ENCODE data around the gene ARAP2. TPM values are rescaled to one million over a fixed set of nuclear protein-coding genes. Genes with fewer than 3 reads are reported as not detected.

ARAP2 gene
- polyA plus RNA-seq, 1 experiment, result not detected

DNA sequence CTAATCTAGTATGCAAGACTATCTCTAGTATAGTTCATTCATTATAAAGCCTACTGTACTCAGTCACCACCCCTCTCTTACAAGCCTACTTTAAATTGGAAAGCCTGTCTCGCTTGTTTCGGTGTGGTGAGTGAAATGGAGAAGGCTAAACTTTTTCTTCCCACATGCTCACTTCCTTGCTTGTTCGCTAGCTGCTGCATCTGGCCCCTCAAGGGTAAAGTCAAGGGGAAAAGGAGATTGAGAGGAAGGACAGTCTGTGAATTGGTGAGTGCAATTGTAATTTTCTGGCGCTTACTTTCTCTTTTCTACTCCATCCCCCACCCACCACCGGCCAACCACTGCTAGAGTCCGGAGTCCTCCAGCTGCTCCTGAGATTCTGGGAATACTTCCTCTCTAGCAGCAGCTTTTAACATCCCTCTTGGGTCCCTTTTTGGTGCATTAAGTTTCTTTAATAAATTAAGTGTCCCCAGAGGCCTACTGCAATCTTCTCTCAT lies 12.1 kb upstream of the ARAP2 start:
- POLR2A ChIA-PET, result no interaction called here
- Histone ChIP-seq H3K4me3 (ENCODE audit: low read depth, low read length) (no peak overlapping the region), H3K36me3 (ENCODE audit: control insufficient read depth, insufficient read depth, low read length) (no peaks in the 10 kb centered on the region), H3K27me3 (ENCODE audit: control insufficient read depth, insufficient read depth, low read length) (no peaks in the 10 kb centered on the region)
- TF ChIP-seq, protein P1, sequence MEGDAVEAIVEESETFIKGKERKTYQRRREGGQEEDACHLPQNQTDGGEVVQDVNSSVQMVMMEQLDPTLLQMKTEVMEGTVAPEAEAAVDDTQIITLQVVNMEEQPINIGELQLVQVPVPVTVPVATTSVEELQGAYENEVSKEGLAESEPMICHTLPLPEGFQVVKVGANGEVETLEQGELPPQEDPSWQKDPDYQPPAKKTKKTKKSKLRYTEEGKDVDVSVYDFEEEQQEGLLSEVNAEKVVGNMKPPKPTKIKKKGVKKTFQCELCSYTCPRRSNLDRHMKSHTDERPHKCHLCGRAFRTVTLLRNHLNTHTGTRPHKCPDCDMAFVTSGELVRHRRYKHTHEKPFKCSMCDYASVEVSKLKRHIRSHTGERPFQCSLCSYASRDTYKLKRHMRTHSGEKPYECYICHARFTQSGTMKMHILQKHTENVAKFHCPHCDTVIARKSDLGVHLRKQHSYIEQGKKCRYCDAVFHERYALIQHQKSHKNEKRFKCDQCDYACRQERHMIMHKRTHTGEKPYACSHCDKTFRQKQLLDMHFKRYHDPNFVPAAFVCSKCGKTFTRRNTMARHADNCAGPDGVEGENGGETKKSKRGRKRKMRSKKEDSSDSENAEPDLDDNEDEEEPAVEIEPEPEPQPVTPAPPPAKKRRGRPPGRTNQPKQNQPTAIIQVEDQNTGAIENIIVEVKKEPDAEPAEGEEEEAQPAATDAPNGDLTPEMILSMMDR (IDR thresholded peaks at IDR 0.05; ENCODE audit: insufficient read depth, low read depth, low read length), result no peak
- CTCF ChIA-PET, result no interaction called here
- no peak for DNase-seq (ENCODE audit: low read depth)

DNA sequence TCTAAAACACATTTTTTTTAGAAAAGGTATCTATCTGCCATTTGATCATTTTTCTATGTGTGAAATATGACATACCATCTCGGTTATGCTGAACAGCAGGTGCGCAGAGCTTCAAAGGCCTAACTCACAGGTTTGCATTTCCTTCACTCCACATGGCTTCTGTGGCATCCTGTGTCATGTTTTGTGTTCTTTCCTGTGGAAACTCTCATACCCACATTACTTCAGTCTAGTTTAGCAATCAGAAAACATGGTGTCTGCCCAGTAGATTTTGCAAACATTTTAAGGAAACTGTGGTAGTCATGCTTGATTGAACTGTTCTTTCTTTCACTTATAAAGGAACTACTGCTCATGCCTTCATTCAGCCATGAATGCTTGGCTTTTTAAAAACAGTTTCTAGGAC lies 11.3 kb upstream of the ARAP2 start:
- Histone ChIP-seq H3K27me3 (ENCODE audit: control insufficient read depth, insufficient read depth, low read length) (no peaks in the 10 kb centered on the region), H3K36me3 (ENCODE audit: control insufficient read depth, insufficient read depth, low read length) (no peaks in the 10 kb centered on the region), H3K4me3 (ENCODE audit: low read depth, low read length) (no peak overlapping the region)
- CTCF ChIA-PET, result no interaction called here
- DNase-seq (ENCODE audit: low read depth), result no peak
- TF ChIP-seq, protein P1 (IDR thresholded peaks at IDR 0.05; ENCODE audit: insufficient read depth, low read depth, low read length), result no peak
- POLR2A ChIA-PET, result no interaction called here

DNA sequence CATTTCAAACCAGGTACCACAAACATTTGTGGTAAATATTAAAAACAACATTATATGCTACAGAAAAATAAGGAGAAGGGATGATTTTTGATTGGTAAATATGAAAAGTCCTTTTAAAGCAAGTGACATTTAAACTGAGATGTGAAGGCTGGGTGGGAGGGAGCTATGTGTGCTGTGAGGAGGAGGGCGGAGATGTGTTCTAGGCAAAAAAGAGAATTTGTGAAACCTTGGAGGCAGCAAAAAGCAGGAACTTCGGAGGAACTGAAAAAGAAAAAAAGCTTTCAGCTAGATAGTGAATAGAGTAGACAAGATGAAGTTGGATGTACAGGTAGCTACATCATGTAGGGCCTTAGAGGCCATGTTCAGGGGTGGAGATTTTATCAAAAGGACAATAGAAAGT lies 10.1 kb upstream of the ARAP2 start:
- DNase-seq (ENCODE audit: low read depth), result no peak
- Histone ChIP-seq H3K27me3 (ENCODE audit: control insufficient read depth, insufficient read depth, low read length) (no peaks in the 10 kb centered on the region), H3K4me3 (ENCODE audit: low read depth, low read length) (no peak overlapping the region), H3K36me3 (ENCODE audit: control insufficient read depth, insufficient read depth, low read length) (no peaks in the 10 kb centered on the region)
- ChIA-PET CTCF (no interaction called here), POLR2A (no interaction called here)
- TF ChIP-seq, protein P1 (IDR thresholded peaks at IDR 0.05; ENCODE audit: insufficient read depth, low read depth, low read length), result no peak

DNA sequence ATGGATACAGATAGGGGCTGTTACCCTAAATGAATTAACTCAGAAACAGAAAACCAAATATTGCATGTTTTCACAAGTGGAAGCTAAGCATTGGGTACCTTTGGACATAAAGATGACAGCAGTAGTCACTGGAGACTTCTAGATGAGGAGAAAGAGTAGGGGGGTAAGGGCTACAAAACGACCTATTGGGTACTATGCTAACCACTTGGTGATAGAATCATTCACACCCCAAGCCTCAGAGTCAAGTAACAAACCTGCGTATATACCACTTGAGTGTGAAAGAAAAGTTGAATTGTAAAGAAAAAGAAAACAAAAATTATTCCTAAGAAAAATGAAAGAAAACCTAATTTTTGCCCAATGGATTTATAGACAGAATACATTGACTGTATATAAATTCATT lies 7.7 kb upstream of the ARAP2 start:
- H3K4me3 ChIP-seq (ENCODE audit: low read depth, low read length), result no peak overlapping the region
- no peaks in the 10 kb centered on the region for H3K27me3 ChIP-seq (ENCODE audit: control insufficient read depth, insufficient read depth, low read length)
- DNase-seq (ENCODE audit: low read depth), result no peak
- TF ChIP-seq, protein P1 (IDR thresholded peaks at IDR 0.05; ENCODE audit: insufficient read depth, low read depth, low read length), result no peak
- ChIA-PET CTCF (no interaction called here), POLR2A (no interaction called here)
- no peaks in the 10 kb centered on the region for H3K36me3 ChIP-seq (ENCODE audit: control insufficient read depth, insufficient read depth, low read length)

DNA sequence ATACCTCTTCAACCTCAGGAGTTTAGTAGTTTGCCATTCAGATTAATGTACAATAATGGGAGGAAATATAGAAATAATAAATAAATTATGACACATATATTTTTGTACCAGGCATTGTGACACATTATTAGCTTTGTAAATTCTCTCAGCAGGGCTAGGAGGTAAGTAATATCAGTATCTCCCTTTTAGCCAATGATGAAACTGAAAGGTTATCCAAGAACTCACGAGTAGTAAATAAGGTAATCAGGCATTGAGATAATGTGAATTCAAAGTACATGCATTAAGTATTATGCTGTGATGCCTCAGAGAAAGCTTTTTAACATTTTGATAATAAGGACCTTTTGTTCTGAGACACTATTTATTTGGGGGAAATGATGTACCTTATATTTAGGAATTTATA lies 5.3 kb upstream of the ARAP2 start:
- POLR2A ChIA-PET, result no interaction called here
- CTCF ChIA-PET, result no interaction called here

More for the DNA sequence above, 5.3 kb upstream of the ARAP2 start:
- Histone ChIP-seq H3K4me3 (ENCODE audit: low read depth, low read length) (no peak overlapping the region), H3K36me3 (ENCODE audit: control insufficient read depth, insufficient read depth, low read length) (no peaks in the 10 kb centered on the region), H3K27me3 (ENCODE audit: control insufficient read depth, insufficient read depth, low read length) (no peaks in the 10 kb centered on the region)
- no peak for DNase-seq (ENCODE audit: low read depth)
- TF ChIP-seq, protein P1 (IDR thresholded peaks at IDR 0.05; ENCODE audit: insufficient read depth, low read depth, low read length), result no peak

Data from BJ (cell line).